GM18507 (cell line): ENCODE data around the gene CHRM4.

Source experiments
- DNase-seq: peaks from one replicate; pipeline ENCODE4 v3.0.0; 2011; ENCODE audit warnings: low read depth; ENCODE audit not compliant: insufficient read length; ENCODE audit errors: extremely low spot score
- FAIRE-seq: peaks from 2 replicates; lab custom pipeline; 2011; peaks lifted over from hg19 to GRCh38; lab: Jason Lieb, UNC

The CHRM4 gene

DNA sequence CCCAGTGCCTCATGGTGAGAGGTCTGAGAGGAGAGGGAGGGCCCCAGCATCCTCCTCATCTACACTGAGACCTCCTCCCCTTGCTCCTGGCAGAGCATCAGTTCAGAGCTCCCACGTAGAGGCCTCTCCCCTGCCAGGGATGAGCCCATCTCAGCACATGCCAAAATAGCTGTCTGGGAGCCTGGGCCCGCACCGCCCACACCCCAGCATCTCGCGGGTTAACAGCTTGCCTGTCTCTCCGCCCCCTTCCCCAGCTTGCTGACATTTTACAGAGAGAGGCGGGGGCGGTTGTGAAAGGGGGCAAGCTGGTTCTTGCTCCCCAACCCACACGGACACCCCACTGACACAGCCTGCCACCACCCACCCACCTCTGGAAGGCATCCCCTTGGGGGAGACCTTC, 37.9 kb downstream of the CHRM4 start:
- DNase-seq, result no peak
- FAIRE-seq, result no peak

DNA sequence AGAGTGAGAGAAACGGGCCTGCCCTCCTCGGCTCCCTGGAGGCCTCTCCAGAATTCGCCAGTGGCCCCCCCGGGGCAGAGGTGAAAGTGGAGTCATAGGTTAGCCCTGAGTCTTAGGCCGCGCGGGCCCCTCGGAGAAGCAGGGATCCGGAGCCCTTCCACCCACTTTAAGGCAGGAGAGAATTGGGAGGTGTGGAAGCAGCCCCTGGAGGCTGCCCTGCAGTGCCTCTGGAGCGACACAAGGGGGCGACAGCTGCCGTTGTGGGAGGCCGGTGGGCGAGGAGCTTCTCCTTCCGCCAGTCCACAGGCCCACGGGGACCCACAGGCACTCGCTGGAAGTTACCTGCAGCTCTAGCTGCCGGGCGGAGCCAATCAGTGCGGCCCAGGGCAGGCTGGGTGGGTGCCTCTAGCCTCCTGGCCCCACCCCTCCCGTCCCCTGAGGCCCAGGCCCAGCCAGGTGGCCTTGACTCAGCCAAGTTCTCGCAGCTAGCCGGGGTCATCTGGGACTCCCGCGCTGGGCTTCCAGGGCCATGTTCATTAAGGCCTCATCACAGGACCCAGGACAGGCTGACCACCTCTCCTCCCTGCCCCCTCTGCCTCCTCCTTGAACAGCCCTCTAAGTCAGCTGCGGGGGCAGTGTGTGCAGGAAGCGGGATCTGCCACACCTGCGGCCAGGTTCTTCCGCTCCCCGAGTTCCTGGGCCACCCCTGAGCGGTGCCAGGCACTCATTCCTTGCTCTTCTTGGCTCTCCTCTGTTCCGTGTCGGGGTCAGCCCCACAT, 39.3 kb downstream of the CHRM4 start:
- FAIRE-seq, result no peak
- no peak for DNase-seq

DNA sequence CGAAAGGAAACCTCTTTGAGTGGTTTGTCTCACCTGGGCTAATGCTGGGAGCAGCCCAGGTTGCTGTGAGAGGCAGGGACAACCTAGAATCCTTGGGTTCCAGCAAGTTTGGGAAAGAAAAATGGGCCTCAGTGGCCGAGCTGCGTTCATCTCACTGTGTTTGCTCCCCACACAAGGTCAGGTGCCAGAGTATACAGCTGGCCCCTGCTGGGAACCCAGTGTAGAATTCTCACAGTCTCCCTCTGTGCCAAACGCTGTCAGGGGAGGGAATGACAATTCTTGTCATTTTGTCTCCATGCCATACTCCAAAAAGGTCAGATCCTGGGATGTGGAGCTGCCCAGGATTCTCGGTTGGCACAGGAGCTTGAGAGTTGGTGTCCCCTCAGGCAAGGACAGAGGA, 40.0 kb downstream of the CHRM4 start:
- FAIRE-seq (no peak), DNase-seq (no peak)

DNA sequence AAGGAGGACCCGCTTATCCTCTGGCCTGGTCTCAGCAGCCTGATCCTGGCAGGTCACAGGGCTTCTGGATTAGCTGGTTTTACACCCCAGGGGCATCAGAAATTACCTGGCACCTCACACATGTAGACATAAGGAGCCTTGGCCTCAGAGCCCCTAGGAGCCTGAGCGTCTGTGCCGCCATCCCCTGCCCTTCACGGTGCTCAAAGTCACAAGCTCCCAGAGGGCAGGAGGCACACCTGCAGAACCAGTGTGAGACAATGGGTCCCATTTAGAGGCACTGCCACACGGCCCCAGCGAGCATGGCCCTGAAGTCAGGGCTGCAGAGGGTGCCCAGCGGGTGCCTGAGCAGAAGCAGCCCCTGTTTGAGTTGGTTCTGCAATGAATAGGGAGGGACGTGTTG, 40.4 kb downstream of the CHRM4 start:
- no peak for DNase-seq
- no peak for FAIRE-seq

DNA sequence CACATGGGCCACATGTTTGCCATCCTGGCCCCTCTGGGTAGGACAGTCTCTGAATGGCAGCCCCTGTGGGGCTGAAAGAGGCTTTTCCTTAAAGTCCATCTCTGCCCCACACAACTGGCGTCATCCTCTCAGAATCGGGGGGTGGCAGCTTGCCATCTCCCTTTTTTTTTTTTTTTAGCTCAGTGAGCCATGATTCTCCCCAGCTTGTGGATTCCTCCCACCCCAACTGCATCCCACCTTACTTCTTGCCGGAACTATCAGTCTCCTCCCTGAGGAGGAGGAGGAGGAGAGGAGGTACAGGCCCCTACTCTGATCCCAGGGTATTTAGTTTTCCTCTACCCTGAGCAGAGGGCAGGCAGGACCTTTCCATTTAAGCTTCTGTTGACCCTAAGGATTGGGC, 40.9 kb downstream of the CHRM4 start:
- no peak for DNase-seq
- FAIRE-seq, result no peak

DNA sequence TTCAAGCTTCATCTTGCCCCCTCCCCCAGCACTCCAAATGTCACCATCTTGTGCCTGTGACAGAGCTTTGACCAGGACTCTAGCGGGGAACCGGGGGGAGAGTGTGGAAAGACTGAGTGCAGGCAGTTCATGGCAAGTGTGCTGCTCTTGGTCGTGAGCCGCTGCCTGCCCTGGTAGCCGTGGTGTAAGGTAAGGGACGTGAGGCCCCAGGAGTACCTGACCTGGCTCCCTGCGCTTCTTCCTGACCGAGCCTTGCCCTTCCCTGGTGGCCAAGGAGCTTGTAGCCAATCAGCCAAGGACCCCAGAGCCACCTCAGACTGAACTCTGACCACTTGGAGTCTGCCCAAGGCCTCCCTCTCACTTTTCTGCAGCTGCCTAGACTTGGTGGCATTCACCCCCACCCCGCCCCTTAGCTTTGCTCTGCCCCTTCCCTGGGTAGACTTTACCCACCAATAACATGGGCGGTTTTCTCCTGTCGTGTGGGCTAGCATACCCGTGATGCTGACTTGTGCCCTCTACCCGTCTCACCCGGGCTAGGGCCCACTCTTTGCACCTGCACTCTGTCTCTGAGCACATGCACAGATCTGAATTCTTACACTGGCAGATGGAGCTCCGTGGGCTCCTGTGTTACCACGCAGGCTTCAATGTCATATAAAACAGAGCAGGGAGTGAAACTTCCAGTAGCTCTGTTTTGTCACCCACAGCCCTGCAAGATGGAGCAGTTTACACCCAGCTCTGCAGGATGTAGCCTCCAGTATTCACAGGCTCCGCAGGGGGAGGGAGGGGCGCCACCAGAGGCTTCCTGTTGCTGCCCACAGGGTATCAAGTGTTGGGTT, 42.8 kb downstream of the CHRM4 start:
- no peak for DNase-seq
- peak; percentile 5 for FAIRE-seq

DNA sequence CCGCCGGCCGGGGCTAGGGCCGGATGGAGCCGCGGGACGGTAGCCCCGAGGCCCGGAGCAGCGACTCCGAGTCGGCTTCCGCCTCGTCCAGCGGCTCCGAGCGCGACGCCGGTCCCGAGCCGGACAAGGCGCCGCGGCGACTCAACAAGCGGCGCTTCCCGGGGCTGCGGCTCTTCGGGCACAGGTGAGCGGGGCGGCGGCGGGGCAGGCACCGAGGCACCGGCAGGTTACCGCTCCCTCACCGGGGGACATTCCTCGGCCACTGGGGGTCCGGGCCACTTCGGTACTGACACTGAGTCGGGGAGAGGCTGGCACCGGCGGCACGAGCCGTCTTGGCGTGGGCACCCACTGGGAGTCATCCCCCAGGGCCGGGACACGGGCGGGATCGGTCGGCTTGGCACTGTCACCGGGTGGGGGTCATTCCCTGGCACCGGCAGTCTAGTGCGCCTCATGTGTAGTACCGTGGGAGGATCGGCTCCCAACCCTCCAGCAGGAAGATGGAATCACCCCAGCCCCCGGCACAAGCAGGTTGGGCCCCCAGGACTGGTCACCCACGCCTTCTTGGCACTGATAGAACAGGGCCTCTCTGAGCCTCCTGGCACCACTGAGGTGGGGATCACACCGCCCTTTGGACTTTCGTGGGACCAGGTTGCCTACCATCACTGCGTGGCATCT, 43.8 kb downstream of the CHRM4 start:
- no peak for DNase-seq
- FAIRE-seq, result no peak

DNA sequence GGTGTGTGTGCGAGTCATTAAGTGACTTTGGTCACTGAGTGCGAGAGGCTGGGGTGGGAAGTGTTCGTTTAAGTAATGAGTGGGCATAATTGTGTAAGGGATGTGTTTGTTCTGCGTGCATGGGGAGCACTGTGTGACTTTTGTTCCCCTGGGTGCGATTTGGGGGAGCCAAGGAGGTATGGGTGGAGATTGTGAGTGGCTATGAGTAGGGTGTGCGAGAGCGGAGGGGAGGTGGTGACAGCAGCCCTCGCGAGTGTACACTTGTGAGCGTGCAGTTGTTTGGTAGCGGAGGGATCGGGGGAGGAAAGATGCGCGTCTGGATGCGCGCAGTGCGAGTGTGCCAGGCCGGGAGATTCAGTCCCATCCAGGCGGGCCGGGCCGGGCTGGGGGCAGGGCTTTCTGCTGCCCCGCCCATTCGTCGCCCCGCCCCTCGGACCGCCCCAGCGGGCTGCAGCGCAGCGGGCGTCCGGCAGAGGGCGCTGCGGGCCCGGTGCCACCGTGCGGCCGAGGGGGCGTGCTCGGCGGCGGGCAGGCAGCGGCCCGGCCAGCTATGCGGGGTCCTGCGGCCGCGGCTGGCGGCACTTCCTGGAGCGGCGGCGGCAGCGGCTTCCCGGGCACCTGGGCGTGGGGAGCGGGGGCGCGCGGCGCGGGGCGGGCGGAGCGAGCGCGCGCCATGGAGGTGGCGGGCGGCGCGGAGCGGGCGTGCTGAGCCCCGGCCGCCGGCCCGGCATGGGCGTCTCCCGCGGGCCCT, 44.5 kb downstream of the CHRM4 start, which contains the start of gene DGKZ:
TSS of gene DGKZ (plus strand) at position 578 of the 751 bp plus-strand sequence. CDS start 197 bp downstream, outside the sequence.
- DNase-seq (peak; percentile 82), FAIRE-seq (peak; percentile 58)

DNA sequence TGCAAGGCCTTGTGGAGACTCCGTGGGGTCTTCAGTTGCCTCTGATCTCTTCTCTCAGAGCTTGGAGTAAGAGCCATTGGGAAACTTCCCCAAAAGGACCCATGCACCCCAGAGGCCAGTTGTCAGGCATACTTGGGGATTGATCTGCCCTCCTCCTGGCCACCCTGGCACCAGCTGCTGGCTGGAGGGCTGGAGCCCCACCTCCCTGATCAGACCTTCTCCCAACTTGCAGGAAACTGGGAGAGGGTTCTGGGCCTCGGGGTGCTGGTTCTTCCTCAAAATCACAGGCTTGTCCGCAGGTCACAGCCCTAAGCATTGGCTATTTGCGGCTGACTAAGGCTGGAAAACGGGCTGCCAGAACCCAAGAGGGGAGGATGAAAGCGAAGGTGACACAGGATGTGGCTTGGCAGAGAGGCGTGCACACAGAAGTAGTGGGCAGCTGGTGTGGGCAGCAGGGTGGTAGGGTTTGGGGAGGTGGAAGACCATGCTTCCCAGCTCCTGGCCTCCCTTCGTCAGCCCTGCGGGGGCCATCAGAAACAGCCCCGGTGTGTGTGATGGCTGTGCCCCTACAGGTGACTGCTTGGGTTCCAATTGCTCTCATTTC, 45.6 kb downstream of the CHRM4 start:
- no peak for FAIRE-seq
- DNase-seq, result no peak

DNA sequence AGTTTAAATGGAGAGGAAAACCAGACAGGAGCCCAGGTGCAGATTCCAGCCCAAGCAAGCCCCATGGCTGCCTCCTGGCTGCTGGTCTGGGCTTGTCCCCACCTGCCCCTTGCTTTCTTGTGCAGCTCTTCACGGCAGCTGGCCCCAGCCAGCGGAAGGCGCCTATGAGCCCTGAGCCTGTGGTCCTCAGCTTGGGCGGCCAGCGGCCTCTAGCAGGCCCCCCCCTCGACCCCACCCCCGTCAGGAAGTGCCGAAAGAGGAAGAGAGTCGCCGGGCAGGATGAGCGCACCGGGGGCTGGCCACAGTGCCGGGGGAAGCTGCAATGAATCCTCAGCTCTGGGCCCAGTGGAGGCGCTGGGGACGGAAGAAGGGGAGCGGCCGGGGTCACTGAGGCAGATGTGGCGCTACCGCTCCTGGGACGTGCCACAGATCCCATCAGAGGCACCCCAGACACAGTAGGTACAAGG, 46.4 kb downstream of the CHRM4 start:
- no peak for DNase-seq
- no peak for FAIRE-seq

DNA sequence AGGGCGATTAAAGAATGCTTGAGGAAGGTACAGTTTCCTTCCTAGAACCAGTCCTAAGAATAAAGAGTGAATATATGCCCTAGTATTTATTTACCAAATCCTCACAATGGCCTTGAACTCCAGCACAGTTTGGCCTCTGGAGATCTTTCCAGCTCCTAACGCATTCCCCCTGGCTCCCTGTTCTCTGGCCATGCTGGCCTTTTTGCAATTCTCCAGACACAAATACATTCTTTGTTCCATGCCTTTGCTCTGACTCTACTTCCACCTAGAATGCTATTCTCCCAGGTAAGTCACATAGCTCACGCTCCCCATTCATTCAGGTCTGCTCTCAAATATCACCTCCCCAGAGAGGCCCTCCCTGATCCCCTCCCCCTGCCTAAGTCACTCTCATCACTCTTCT, 48.1 kb downstream of the CHRM4 start:
- DNase-seq, result no peak

DNA sequence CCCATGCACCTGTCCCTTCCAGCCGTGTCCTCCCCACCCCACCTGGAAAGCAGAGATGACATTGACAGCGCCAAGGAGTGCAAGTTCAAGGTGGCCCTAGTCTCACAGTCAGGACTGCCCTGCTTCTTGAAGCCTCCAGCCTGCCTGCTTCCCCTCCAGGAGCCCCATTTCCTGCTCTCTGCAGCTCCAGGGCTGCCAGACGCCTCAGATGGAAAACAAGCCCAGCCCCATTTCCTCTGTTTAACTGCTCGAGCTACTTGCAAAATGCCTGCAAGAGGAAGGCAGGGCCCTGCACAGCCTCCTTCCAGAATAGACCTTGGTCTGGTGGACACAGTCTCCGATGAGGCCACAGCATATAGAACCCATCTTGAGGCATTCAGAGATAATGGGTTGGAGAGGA, 49.3 kb downstream of the CHRM4 start:
- no peak for FAIRE-seq

More for the DNA sequence above, 48.1 kb downstream of the CHRM4 start:
- no peak for FAIRE-seq

DNA sequence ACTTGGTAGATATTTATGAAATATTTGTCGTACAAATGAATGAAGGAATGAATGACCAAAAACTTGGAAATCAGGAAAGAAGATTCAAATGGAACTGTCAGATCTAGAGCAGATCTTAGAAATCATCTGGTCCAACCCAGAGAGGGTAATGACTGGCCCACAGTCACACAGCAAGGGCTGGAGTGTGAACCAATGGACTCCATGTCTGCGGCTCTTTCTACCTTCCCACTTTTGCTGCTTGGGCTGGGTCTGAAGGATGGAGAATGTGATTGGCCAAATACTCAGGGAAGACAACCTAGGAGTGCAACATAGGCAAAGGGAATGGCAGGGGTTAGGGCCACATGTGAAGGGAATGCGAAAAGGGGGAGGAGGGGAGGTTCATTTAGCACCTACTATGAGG, 50.1 kb downstream of the CHRM4 start:
- FAIRE-seq (no peak), DNase-seq (no peak)

More for the DNA sequence above, 49.3 kb downstream of the CHRM4 start:
- no peak for DNase-seq

DNA sequence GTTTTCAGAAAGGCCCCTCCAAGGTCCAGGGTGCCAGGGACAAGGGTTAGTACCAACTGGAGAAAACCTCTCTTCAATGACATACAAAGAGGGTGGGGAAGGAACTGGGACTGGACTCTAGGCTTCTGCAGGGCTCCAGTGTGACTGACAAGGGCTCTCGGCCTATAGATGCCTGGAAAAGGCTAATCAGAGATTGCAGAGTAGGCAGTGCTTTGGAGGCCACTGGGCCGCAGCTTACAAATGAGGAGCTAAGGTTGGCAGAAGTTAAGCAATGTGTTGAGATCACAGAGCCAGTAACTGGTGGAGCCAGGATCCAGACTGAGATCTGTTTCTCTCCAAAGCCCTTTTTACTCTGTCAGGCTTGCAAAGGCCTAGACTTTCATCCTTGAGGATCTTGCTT, 51.8 kb downstream of the CHRM4 start:
- no peak for DNase-seq
- FAIRE-seq, result no peak

DNA sequence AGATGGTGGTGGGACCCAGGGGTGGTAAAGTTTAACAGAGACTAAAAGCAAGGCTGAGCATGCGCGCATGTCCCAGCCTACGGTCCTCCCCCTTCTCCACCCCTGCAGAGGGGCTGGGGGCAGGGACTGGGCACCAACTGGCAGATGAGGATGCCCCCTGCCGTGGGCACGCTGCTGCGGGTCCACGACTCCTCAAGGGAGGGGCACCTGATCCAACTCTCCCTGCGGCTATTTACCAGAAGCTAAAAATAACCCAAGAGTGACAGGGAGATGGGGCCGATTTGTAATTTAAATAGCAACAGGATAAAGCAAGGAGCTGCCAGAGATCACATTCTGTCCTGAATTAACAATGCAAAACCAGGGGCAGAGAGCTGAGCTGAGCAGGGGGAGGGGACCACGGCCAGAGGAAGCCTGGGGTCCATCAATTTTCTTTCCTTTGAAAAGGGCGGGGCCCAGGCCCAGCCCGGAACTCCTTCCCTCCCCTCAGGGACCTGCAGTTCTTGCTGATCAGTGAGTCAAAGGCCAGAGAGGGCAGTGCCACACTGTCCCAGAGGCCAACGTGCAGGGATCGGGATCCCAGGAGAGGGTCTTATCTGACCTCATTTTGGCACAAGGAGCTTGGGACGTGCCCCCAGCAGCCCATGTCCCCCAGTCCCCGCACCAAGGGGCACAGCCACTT, 52.4 kb downstream of the CHRM4 start:
- DNase-seq, result no peak
- no peak for FAIRE-seq

DNA sequence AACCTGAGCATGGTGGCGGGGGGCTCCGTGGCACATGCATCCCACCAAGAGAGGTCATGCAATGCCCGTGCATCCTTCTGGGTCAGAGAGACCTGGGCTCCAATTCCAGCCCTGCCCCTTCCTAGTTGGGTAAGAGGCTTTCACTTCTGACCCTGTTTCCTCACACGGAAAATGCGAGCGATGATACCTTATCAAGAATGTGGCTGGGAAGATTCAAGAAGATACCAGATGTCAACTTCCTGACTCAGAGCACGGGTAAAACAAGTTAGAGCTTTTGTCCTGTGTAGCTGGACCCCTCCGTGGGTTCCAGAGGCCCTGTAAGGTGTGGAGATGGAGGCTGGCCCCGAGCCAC, 53.0 kb downstream of the CHRM4 start:
- FAIRE-seq, result no peak

DNA sequence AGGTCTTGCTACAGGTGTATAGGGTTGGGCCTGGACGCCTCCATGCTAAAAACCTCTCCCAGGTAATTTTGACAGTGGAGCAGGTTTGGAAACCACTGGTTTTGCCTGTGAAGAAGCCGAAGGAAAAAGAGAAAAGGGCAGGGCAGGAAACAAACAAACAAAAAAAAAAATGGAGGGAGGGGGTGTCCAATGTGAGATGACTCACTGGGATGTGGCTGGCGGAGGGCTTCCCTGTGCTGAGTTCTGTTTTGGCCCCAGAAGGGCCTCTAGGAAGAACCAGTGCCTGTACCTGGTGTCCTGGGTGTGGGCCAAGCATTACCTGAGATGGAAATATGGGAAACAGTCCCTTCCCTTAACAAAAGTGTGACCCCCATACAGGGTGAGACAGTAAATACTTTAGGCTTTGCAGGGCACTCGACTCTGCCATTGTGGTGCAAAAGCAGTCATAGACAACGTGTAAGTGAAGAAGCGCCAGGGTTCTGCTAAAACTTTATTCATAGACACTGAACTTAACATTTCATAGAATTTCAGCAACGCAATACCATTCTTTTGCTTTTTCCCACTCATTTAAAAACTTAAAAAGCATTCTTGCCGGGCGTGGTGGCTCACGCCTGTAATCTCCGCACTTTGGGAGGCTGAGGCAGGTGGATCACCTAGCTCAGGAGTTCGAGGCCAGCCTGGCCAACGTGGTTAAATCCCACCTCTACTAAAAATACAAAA, 53.8 kb downstream of the CHRM4 start:
- FAIRE-seq (no peak), DNase-seq (no peak)

More for the DNA sequence above, 53.0 kb downstream of the CHRM4 start:
- DNase-seq, result no peak

DNA sequence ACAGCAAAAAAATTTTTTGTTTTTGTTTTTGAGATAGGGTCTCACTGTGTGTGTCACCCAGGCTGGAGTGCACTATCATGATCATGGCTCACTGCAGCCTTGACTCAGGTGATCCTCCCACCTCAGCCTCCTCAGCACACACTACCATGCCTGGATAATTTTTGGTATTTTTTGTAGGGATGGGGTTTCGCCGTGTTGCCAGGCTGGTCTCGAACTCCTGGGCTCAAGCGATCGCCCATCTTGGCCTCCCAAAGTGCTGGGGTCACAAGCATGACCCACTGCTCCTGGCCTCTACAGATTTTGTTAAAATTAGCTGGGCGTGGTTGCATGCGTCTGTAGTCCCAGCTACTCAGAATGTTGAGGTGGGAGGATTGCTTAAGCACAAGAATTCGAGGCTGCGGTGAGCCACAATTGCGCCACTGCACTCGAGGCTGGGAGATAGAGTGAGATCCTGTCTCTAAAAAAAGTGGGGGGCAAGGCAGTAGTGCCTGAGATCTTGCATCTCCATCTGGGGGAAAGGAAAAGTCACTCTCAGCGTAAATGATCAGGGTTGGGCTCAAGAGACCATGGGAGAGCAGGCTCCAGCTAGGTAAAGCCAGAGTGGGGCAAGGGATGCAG, 54.9 kb downstream of the CHRM4 start:
- FAIRE-seq (no peak), DNase-seq (no peak)
